ENCODE data around the gene RELN. TPM values are rescaled to one million over a fixed set of nuclear protein-coding genes. Genes with fewer than 3 reads are reported as not detected.
A peak's percentile ranks its signal among the peaks of the same experiment; 100 is the strongest.

The RELN gene
- total and polyA plus RNA-seq, 5 donors, result 1.1 to 4.1 (median 1.4) TPM

DNA sequence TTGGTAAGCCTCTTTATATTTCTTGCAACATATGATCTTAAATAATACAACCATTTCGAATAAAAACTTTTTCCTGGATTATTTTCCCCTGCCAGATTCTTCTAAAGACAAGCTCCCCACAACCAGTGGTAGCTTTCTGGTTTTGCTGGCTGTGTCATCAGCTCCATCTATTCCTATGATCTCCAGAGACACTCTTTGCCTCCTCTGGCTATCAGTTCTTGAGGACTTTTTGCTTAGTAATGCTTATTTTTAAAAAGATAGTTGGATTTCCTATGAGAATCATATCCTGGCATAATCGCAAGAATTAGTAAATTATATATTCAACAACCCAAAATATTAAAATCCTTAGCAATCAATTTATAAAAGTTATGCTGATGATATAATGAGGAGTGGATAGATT is 439.7 kb downstream of the RELN start:
- no peak for DNase-seq
- H3K9me3 ChIP-seq (ENCODE audit: control insufficient read depth, low read length), result no peaks in the 10 kb centered on the region
- no peak overlapping the region for H3K27ac ChIP-seq (ENCODE audit: low read length)
- intact Hi-C loops (cut with DNase I), result no loop called here
- no peak for ATAC-seq
- H3K4me1 ChIP-seq (ENCODE audit: control insufficient read depth, insufficient read depth, low read length), result no peaks in the 10 kb centered on the region
- WGBS, result 70% methylated on average over 2 of the region's 2 CpGs
- H3K4me3 ChIP-seq (ENCODE audit: low read length), result no peak overlapping the region
- H3K27me3 ChIP-seq (ENCODE audit: control insufficient read depth, insufficient read depth), result no peaks in the 10 kb centered on the region

DNA sequence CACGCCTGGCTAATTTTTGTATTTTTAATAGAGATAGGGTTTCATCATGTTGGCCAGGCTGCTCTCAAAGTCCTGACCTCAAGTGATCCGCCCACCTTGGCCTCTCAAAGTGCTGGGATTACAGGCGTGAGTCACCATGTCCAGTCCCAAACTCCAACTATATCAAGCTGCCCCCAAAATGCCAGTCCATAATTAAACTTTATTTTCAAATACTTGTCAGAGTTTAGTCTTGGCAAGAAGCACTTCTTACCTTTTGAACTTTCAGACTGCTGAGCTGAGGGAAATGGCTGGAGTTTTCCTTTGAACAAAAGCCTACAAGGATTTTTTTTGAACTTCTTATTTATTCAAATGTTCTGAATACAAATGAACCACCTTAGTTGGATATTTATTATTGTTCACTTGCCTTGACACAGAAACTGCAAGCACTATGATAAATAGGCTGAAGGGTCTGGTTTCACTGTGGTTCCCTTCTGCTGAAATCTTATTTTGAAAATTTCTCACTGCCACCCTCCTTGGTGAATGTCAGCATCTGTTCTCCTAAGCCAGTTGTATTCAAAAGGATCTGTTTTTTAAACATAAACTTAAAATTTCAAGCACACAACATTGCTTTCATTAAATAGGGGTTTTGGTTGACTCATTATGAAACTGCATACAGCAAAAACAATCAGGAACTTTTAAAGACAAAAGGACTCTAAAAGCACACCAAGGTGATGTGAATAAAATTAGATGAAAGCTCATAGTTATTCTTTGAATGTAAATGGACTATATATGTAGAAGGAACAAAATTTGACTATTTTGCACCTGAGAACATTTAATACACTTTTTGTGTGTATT is 441.8 kb downstream of the RELN start:
- no peaks in the 10 kb centered on the region for H3K9me3 ChIP-seq (ENCODE audit: control insufficient read depth, low read length)
- ATAC-seq (no peak), DNase-seq (no peak)
- H3K4me1 ChIP-seq (ENCODE audit: control insufficient read depth, insufficient read depth, low read length), result no peaks in the 10 kb centered on the region
- 82% methylated on average over 3 of the region's 3 CpGs for WGBS
- no peaks in the 10 kb centered on the region for H3K27me3 ChIP-seq (ENCODE audit: control insufficient read depth, insufficient read depth)
- intact Hi-C loops (cut with DNase I), result no loop called here
- no peak overlapping the region for H3K27ac ChIP-seq (ENCODE audit: low read length)
- H3K4me3 ChIP-seq (ENCODE audit: low read length), result no peak overlapping the region

DNA sequence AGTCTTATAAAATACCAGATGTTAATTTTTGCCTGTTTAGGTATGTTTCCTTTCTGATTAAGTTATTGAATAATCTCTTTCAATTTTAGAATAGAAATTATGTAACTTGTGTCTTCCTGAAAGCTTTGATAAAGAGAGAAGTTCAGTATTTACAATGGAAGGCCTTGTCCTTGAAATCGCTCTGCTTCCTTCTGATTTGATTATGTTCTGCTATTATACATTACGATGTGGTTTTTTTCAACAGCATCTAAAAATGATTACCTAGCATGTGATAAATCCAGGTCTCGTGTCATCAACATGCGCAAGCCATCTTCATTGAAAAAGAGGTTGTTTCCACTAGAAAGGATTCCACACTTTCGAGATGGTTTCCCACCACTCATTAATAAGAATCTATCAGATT is 447.0 kb downstream of the RELN start:
- intact Hi-C loops (cut with DNase I), result no loop called here
- 72% methylated on average over 5 of the region's 5 CpGs for WGBS
- ATAC-seq, result no peak

DNA sequence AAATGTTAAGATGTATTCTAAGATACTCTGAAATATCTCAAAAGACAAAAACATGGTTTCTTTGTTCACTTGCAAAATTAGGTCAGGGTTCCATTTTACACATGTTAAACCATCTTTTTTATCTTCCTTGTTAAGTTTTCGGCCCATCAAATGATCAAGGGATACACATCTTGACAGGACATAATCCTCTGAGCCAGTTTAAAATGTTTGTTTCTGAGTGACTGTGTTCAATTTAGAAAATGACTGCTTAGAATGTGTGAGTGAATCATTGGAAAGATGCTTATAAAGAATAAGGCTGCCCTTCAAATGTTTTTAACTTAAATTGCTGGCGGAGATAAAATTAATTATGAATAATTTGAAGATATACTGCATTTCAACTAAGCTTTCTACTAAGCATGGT is 447.5 kb downstream of the RELN start:
- ATAC-seq, result no peak
- Histone ChIP-seq H3K9me3 (ENCODE audit: control insufficient read depth, low read length) (no peaks in the 10 kb centered on the region), H3K27me3 (ENCODE audit: control insufficient read depth, insufficient read depth) (no peaks in the 10 kb centered on the region), H3K4me3 (ENCODE audit: low read length) (no peak overlapping the region), H3K27ac (ENCODE audit: low read length) (no peak overlapping the region), H3K4me1 (ENCODE audit: control insufficient read depth, insufficient read depth, low read length) (no peaks in the 10 kb centered on the region)
- 85% methylated on average over 2 of the region's 2 CpGs for WGBS
- DNase-seq, result no peak
- intact Hi-C loops (cut with DNase I), result no loop called here

More for the DNA sequence above, 447.0 kb downstream of the RELN start:
- Histone ChIP-seq H3K4me1 (ENCODE audit: control insufficient read depth, insufficient read depth, low read length) (no peaks in the 10 kb centered on the region), H3K9me3 (ENCODE audit: control insufficient read depth, low read length) (no peaks in the 10 kb centered on the region), H3K27ac (ENCODE audit: low read length) (no peak overlapping the region), H3K4me3 (ENCODE audit: low read length) (no peak overlapping the region), H3K27me3 (ENCODE audit: control insufficient read depth, insufficient read depth) (no peaks in the 10 kb centered on the region)
- DNase-seq, result no peak

DNA sequence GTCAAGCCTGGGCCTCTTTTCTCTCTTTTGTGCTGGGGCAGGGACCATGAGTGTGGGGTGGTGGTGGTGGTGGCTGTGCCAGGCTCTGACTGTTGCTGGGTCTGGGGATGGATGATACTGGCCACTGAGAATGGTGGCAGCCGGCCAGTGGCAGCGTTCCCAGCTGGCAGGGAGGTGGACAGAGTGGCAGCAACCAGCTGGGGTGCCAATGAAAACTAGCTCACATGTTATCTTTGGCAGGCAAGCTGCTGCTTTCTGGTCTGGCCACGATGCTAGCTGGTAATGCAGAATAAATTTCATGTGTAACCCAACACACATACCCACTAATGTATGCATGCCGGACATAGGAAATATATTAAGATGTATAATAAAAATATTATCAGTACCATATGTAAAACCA is 448.4 kb downstream of the RELN start:
- DNase-seq (peak; percentile 71 to 93 (median 87)), ATAC-seq (peak; percentile 95 to 98)
- WGBS, result 29% methylated on average over 4 of the region's 4 CpGs
- Histone ChIP-seq H3K4me3 (ENCODE audit: low read length) (no peak overlapping the region), H3K27me3 (ENCODE audit: control insufficient read depth, insufficient read depth) (no peaks in the 10 kb centered on the region), H3K4me1 (ENCODE audit: control insufficient read depth, insufficient read depth, low read length) (no peaks in the 10 kb centered on the region), H3K27ac (ENCODE audit: low read length) (no peak overlapping the region), H3K9me3 (ENCODE audit: control insufficient read depth, low read length) (no peaks in the 10 kb centered on the region)
- intact Hi-C loops (cut with DNase I), result no loop called here

DNA sequence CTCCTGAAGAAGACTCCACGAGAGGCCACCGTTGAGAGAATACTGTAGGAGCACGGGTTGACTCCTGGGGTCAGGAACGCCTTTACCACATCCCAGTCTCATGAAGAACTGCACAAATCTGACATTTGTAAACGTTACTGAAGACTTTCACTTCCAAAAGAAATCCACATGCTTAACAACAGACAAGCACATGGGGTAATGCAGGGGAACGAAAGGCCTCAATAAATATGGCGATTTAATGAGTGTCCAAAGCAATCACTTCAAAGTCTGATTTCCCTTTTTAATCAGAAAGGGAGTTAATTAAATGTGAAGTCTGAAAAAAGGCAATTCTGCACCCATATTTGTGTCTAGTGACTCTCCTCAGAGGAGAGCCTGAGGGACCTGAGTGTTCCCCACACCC is 449.1 kb downstream of the RELN start:
- H3K27ac ChIP-seq (ENCODE audit: low read length), result no peak overlapping the region
- no peak overlapping the region for H3K4me3 ChIP-seq (ENCODE audit: low read length)
- WGBS, result 79% methylated on average over 7 of the region's 7 CpGs
- no peaks in the 10 kb centered on the region for H3K27me3 ChIP-seq (ENCODE audit: control insufficient read depth, insufficient read depth)
- intact Hi-C loops (cut with DNase I), result no loop called here
- no peaks in the 10 kb centered on the region for H3K9me3 ChIP-seq (ENCODE audit: control insufficient read depth, low read length)
- ATAC-seq (no peak), DNase-seq (no peak)
- no peaks in the 10 kb centered on the region for H3K4me1 ChIP-seq (ENCODE audit: control insufficient read depth, insufficient read depth, low read length)

DNA sequence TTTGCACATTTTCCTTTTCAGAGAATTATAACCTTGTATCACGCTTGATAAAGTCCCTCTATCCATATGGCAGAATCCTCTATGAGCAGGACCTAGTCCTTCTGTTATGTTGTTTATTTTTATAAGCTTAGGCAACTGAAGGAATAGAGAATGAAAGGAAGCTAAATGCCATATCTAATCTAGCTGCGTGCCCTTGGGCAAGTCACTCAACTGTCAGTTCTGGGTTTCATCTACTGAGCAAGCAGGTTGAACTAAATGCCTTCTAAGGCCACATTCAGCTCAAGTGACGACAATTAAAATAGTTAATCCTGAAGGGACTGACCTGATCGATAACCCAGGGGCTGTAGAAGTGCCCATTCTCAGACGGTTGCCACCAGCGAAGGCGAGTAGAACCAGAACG is 449.6 kb downstream of the RELN start:
- no peak for DNase-seq
- H3K4me1 ChIP-seq (ENCODE audit: control insufficient read depth, insufficient read depth, low read length), result no peaks in the 10 kb centered on the region
- 77% methylated on average over 8 of the region's 8 CpGs for WGBS
- no peak overlapping the region for H3K4me3 ChIP-seq (ENCODE audit: low read length)
- no peaks in the 10 kb centered on the region for H3K27me3 ChIP-seq (ENCODE audit: control insufficient read depth, insufficient read depth)
- intact Hi-C loops (cut with DNase I), result no loop called here
- no peak for ATAC-seq
- no peaks in the 10 kb centered on the region for H3K9me3 ChIP-seq (ENCODE audit: control insufficient read depth, low read length)
- H3K27ac ChIP-seq (ENCODE audit: low read length), result no peak overlapping the region

DNA sequence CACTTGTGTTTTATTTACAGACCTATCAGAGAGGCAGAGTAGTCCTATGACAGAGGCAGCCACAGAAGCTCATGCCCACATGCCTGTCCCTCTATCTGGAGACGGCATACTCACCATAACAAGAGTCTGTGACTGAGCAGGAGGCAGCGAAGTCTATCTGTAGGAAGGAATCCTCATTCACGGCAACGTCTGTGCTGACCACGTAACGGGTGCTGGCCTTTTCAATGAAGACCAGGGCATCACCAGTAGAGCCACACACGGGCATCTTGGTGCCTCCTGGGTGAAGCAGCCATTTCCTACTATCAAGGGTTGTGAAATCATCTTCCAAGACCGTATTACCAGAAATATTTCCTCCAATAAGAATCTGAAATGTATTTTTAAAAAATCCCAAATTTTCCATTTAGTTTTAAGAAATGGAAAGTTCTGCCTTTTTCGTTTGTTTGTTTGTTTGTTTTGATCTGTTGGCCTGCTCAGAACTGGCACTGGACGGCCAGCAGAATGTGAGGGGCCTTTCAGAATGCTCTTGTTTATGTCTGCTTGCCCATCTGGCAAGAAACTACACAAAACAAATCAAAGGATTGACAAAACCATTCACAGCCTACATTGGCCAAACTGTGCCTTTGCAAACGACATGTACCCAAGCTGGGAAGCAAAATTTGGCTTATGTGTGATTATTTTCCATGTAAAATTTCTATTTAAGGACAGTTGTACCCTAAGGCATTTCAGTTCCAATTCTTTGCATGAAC is 450.3 kb downstream of the RELN start:
- Histone ChIP-seq H3K4me1 (ENCODE audit: control insufficient read depth, insufficient read depth, low read length) (no peaks in the 10 kb centered on the region), H3K27me3 (ENCODE audit: control insufficient read depth, insufficient read depth) (no peaks in the 10 kb centered on the region), H3K9me3 (ENCODE audit: control insufficient read depth, low read length) (no peaks in the 10 kb centered on the region), H3K4me3 (ENCODE audit: low read length) (no peak overlapping the region), H3K27ac (ENCODE audit: low read length) (no peak overlapping the region)
- no peak for DNase-seq
- intact Hi-C loops (cut with DNase I), result no loop called here
- ATAC-seq, result no peak
- WGBS, result 66% methylated on average over 11 of the region's 11 CpGs

DNA sequence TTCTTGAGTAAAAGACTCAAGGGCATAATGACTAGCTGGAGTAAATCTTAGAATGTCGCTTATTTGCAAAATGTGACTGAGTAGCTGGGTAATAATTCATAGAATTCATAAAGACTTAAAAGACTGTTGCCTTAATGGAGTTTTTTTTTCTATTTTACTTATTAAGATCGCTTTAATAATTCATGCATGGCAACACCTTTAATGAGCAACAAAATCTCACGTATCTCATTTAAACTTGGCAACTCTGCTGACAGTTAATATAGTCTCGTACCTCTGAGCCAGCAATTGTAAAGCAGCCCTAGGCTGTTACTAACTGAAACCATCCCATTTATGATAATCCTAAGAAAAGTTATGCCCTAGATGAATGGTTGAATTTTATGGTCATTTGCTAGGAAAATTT is 455.7 kb downstream of the RELN start:
- Histone ChIP-seq H3K4me1 (ENCODE audit: control insufficient read depth, insufficient read depth, low read length) (no peaks in the 10 kb centered on the region), H3K27ac (ENCODE audit: low read length) (no peak overlapping the region), H3K4me3 (ENCODE audit: low read length) (no peak overlapping the region), H3K9me3 (ENCODE audit: control insufficient read depth, low read length) (no peaks in the 10 kb centered on the region), H3K27me3 (ENCODE audit: control insufficient read depth, insufficient read depth) (no peaks in the 10 kb centered on the region)
- DNase-seq (no peak), ATAC-seq (no peak)
- intact Hi-C loops (cut with DNase I), result no loop called here
- WGBS, result 73% methylated on average over 4 of the region's 4 CpGs

DNA sequence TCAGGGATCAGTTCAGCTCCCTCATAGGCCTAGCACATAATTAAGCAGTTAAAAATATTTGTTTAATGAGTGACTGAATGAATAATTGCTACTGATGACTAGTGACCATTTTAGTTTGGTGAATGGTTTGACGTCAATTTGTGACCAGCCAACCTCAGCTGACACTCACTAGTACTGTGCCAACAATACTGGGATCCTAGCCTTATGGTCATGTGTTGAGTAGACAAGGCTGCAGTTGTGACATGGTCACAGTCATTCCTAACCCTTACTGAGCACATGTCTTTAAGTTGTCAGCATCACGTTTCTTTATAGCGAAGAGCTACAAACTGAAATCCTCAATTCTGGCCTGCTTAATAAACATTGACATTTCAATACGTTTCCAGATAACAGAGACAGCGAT is 456.5 kb downstream of the RELN start:
- no peak overlapping the region for H3K4me3 ChIP-seq (ENCODE audit: low read length)
- H3K27me3 ChIP-seq (ENCODE audit: control insufficient read depth, insufficient read depth), result no peaks in the 10 kb centered on the region
- WGBS, result 73% methylated on average over 5 of the region's 5 CpGs
- intact Hi-C loops (cut with DNase I), result no loop called here
- no peak for DNase-seq
- no peaks in the 10 kb centered on the region for H3K9me3 ChIP-seq (ENCODE audit: control insufficient read depth, low read length)
- peak; percentile 52 to 65 for ATAC-seq
- no peaks in the 10 kb centered on the region for H3K4me1 ChIP-seq (ENCODE audit: control insufficient read depth, insufficient read depth, low read length)
- H3K27ac ChIP-seq (ENCODE audit: low read length), result no peak overlapping the region

DNA sequence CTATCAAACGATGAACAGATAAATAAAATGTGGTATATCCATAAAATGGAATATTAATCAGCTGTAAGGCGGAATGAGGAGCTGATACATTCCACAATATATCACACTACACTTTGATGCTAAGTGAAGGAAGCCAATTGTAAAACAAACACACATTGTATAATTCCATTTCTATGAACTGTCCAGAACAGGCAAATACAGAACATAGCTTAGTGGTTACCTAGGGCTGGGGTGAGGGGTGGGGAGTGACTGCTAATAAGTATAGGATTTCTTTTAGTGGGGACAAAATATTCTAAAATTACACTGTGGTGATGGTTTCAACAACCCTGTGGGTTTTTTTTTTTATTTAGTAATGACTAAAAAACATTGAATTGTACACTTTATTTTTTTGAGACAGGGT is 461.3 kb downstream of the RELN start:
- no peak for DNase-seq
- no peaks in the 10 kb centered on the region for H3K9me3 ChIP-seq (ENCODE audit: control insufficient read depth, low read length)

More for the DNA sequence above, 461.3 kb downstream of the RELN start:
- no peak overlapping the region for H3K4me3 ChIP-seq (ENCODE audit: low read length)
- no peak for ATAC-seq
- 78% methylated on average over 2 of the region's 2 CpGs for WGBS
- H3K27me3 ChIP-seq (ENCODE audit: control insufficient read depth, insufficient read depth), result no peaks in the 10 kb centered on the region
- intact Hi-C loops (cut with DNase I), result no loop called here
- H3K4me1 ChIP-seq (ENCODE audit: control insufficient read depth, insufficient read depth, low read length), result no peaks in the 10 kb centered on the region
- no peak overlapping the region for H3K27ac ChIP-seq (ENCODE audit: low read length)
